GM18507 (cell line): ENCODE data around the gene KHK.

Source experiments
- DNase-seq: peaks from one replicate; pipeline ENCODE4 v3.0.0; 2011; ENCODE audit warnings: low read depth; ENCODE audit not compliant: insufficient read length; ENCODE audit errors: extremely low spot score
- FAIRE-seq: peaks from 2 replicates; lab custom pipeline; 2011; peaks lifted over from hg19 to GRCh38; lab: Jason Lieb, UNC

KHK gene

GRCh38 chr2:27139310-27139709 is 52.7 kb downstream of the KHK start, which contains the start of gene PRR30:
Gene PRR30 (minus strand): TSS chr2:27139410. CDS start chr2:27138329, 1,081 bp downstream.
- no peak for DNase-seq
- FAIRE-seq = no peak

GRCh38 chr2:27143285-27143684 is 56.7 kb downstream of the KHK start:
- DNase-seq (no peak), FAIRE-seq (no peak)

- FAIRE-seq (no peak), DNase-seq (no peak)
Observed at GRCh38 chr2:27145682-27146081, 59.1 kb downstream of the KHK start.

- FAIRE-seq (no peak), DNase-seq (no peak)
Observed at GRCh38 chr2:27147935-27148334, 61.4 kb downstream of the KHK start.

GRCh38 chr2:27148801-27149439 is 62.3 kb downstream of the KHK start, which contains the start of gene TCF23:
Gene TCF23 (plus strand): TSS chr2:27149004. CDS start chr2:27149134, 130 bp downstream.
- FAIRE-seq (no peak), DNase-seq (no peak)

GRCh38 chr2:27149570-27150405 is 63.2 kb downstream of the KHK start:
- DNase-seq (no peak), FAIRE-seq (no peak)
